BLaER1 (cell line): ENCODE data around the gene ESRRA.

ENCODE experiments used
- H3K27ac ChIP-seq: shearing (Covaris generic); formaldehyde crosslinking; 2 replicates; pipeline ENCODE4 v1.8.1; 2022
- H3K27me3 ChIP-seq: shearing (Covaris generic); formaldehyde crosslinking; 2 replicates; pipeline ENCODE4 v1.8.1; 2022
- H3K36me3 ChIP-seq: shearing (Covaris generic); formaldehyde crosslinking; 2 replicates; pipeline ENCODE4 v1.8.1; 2022
- H3K4me1 ChIP-seq: shearing (Covaris generic); formaldehyde crosslinking; 2 replicates; pipeline ENCODE4 v1.8.1; 2022
- H3K4me2 ChIP-seq: shearing (Covaris generic); formaldehyde crosslinking; 2 replicates; pipeline ENCODE4 v1.8.1; 2022
- H3K4me3 ChIP-seq: shearing (Covaris generic); formaldehyde crosslinking; 2 replicates; pipeline ENCODE4 v1.8.1; 2022
- H3K9ac ChIP-seq: shearing (Covaris generic); formaldehyde crosslinking; 2 replicates; pipeline ENCODE4 v1.8.1; 2022
- H3K9me3 ChIP-seq: shearing (Covaris generic); formaldehyde crosslinking; 2 replicates; pipeline ENCODE4 v1.8.1; 2022
- H4K20me1 ChIP-seq: shearing (Covaris generic); formaldehyde crosslinking; 2 replicates; pipeline ENCODE4 v1.8.1; 2022
- Cebpa-rat ChIP-seq: shearing (Covaris generic); IDR thresholded peaks from 2 replicates; pipeline ENCODE4 v1.8.1; 2022

Gene ESRRA

DNA sequence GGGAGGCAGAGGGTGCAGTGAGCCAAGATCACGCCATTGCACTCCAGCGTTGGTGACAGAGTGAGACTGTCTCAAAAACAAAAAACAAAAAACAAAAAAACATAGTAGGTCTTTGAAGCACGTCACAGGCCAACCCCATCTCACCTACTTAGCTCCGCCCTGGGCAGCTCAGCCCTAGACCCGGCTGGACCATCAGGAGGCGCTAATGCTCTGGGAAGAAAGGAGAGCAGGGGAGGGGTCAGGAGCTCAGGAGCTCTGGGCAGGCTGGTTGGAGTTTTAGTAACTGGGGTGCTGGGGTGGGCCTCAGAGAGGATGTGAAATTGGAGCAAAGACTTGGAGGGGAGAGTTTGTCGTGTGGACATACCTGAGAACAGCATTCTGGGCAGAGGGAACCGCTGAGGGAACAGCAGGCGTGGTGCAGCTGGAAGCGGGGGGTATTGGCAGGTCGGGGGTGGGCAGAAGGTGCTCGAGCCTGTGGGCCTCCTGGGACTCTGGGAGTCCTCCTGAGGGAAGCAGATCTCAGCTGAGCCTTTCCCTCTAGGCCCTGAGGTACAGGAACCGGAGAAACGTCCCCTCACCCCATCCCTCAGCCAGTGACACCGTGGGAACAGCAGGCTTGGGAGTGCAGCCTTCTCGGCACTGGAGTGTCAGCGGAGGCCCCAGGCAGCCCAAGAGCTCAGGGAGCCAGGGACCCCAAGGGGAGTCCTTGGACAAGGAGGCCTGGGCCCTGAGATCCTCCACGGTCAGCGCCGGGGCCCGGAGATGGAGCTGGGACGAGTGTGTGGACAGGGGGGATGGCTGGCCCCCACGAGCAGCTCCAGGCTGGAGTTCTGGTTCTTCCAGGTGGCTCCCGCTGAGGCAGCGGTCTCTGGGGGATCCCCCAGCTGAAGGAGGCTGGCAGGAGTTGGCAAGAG, 51.4 kb downstream of the ESRRA start:
- H3K4me3 ChIP-seq = no peak overlapping the region
- H3K27ac ChIP-seq = peak overlapping the region; percentile 64
- peaks cover 10% of the 10 kb centered on the region for H3K36me3 ChIP-seq
- peak overlapping the region; percentile 99 for H3K4me2 ChIP-seq
- peak overlapping the region; percentile 80; the same call in 1 of the 2 replicates for H3K9ac ChIP-seq
- TF ChIP-seq Cebpa-rat = no peak
- H3K27me3 ChIP-seq = no peaks in the 10 kb centered on the region
- H4K20me1 ChIP-seq = peaks cover 28% of the 10 kb centered on the region; the same call in 1 of the 2 replicates
- H3K4me1 ChIP-seq = peaks cover 96% of the 10 kb centered on the region
- H3K9me3 ChIP-seq = no peaks in the 10 kb centered on the region

DNA sequence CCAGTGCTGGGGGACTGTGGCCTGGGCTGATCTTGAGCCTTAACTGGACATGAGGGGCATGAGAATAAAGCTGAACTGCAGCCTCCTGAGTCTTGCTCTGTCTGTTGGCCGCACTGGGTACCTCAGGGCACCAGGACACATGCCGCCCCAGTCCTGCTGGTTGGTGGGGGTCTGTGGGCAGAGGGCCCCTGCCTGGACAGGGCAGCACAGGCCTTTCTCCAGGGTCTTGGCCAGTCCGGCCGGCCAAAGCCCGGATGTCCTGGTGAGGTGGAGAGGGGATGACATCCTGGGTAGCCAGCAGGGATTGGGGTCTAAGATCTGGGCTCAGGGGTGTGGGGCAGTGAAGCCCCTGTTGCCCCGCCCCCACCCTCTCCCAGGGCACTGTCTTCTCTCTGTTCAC, 52.1 kb downstream of the ESRRA start:
- Histone ChIP-seq H3K27ac (peak overlapping the region; percentile 64), H3K4me3 (no peak overlapping the region), H4K20me1 (peaks cover 24% of the 10 kb centered on the region; the same call in 1 of the 2 replicates), H3K4me1 (peaks cover 92% of the 10 kb centered on the region), H3K27me3 (no peaks in the 10 kb centered on the region), H3K9me3 (no peaks in the 10 kb centered on the region), H3K36me3 (peaks cover 17% of the 10 kb centered on the region), H3K4me2 (peak overlapping the region; percentile 99), H3K9ac (peak overlapping the region; percentile 80)
- no peak for TF ChIP-seq Cebpa-rat

DNA sequence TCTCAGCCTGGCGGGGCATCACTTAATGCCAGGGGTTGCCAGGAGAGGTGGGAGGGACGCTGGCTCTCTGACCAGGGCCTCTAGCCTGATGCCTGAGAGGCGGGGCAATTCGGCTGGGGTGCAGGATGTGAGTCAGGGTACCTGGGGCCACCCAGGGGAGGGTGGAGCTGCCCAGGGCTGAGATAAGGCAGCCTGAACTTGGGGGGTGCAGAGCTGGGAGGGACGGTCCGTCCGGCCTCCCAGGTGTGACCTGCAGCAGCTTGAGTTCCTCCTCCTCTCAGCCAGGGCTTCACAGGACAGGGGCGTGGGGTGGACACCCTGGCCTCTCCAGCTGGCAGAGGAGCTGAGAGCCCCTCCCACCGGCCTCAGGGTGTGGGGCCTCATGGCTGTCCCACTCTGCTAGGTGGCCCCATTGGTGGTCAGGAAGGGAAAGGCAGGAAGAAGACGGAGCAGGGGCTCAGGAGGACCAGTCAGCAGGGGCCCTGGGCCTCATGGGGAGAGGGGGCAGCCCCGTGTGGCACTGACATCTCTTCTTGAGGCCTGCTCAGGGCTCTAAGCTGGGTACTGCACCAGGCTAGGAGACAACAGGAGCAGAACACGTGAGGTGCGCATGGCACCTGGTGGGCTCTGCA, 52.7 kb downstream of the ESRRA start:
- H3K9ac ChIP-seq = peak overlapping the region; percentile 80
- no peak for TF ChIP-seq Cebpa-rat
- H3K9me3 ChIP-seq = no peaks in the 10 kb centered on the region
- no peaks in the 10 kb centered on the region for H3K27me3 ChIP-seq
- peaks cover 19% of the 10 kb centered on the region; the same call in 1 of the 2 replicates for H4K20me1 ChIP-seq
- peak overlapping the region; percentile 83 for H3K27ac ChIP-seq
- H3K4me2 ChIP-seq = peak overlapping the region; percentile 99
- peak overlapping the region; percentile 76 for H3K4me3 ChIP-seq
- H3K4me1 ChIP-seq = peaks cover 86% of the 10 kb centered on the region
- peaks cover 23% of the 10 kb centered on the region for H3K36me3 ChIP-seq

DNA sequence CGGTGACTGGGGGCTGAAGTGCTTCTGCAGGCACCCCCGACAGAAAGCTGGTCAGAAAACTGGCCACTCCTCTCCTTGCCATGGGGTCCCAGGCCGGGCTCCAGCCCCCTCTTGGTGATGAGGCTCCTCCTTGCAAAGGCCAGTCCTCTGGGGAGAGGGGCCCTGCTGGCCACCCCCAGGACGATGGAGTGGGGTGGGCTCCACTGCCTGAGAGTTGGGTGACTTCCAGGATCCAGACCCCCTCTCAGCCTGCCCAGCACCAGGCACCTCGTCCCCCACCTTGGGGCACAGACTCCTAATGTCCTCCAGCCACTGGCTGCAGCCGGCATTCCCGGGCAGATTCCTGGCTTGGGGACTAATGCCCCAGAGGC, 53.2 kb downstream of the ESRRA start:
- peaks cover 28% of the 10 kb centered on the region for H3K36me3 ChIP-seq
- H3K9ac ChIP-seq = peak overlapping the region; percentile 80
- peaks cover 19% of the 10 kb centered on the region; the same call in 1 of the 2 replicates for H4K20me1 ChIP-seq
- H3K27me3 ChIP-seq = no peaks in the 10 kb centered on the region
- H3K9me3 ChIP-seq = no peaks in the 10 kb centered on the region
- peak overlapping the region; percentile 99 for H3K4me2 ChIP-seq
- H3K4me3 ChIP-seq = peak overlapping the region; percentile 76
- peaks cover 81% of the 10 kb centered on the region for H3K4me1 ChIP-seq
- no peak for TF ChIP-seq Cebpa-rat
- H3K27ac ChIP-seq = peak overlapping the region; percentile 83

DNA sequence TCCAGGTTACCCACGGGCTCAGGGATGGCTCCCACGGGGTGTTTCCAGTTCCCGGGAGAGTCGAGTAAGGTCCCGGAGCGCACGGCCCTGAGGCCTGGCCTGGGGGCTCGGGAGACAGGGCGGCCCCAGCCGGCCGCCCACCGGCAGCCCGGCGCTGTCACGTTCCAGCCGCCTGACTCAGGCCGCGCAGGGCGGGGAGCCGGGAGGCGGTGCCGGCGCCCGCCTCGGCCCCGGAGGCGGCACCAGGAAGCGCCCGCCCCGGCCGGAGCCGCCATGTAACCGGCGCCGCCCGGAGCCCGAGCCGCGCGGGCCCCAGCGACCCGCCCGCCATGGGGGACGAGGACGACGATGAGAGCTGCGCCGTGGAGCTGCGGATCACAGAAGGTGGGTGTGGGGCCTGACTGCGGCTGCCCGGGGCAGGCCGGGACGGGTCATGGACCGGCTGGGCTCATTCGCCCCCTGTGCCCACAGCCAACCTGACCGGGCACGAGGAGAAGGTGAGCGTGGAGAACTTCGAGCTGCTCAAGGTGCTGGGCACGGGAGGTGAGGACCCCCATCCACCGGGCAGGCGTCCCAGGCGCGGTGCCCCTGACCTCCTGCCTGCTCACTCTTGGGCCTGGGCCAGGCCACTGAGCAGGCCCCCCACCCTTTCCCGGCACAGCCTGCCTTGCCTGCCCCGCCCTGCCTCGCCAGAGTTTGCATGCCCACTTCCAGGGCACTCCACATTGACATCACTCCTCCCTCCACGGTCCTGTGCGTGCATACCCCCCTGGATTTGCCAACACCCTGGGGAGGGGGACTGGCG, 53.8 kb downstream of the ESRRA start, which contains the start of gene RPS6KA4:
TSS of gene RPS6KA4 (plus strand) at position 256 of the 805 bp plus-strand sequence. CDS start at position 330, 74 bp downstream.
- Histone ChIP-seq H3K36me3 (peaks cover 34% of the 10 kb centered on the region), H3K27me3 (no peaks in the 10 kb centered on the region), H3K4me2 (peak within 1 kb of the TSS; percentile 99), H4K20me1 (peaks cover 19% of the 10 kb centered on the region; the same call in 1 of the 2 replicates), H3K27ac (peak within 1 kb of the TSS; percentile 83), H3K4me3 (peak within 1 kb of the TSS; percentile 76), H3K9ac (peak within 1 kb of the TSS; percentile 80), H3K9me3 (no peaks in the 10 kb centered on the region), H3K4me1 (peaks cover 77% of the 10 kb centered on the region)
- TF ChIP-seq Cebpa-rat = no peak

DNA sequence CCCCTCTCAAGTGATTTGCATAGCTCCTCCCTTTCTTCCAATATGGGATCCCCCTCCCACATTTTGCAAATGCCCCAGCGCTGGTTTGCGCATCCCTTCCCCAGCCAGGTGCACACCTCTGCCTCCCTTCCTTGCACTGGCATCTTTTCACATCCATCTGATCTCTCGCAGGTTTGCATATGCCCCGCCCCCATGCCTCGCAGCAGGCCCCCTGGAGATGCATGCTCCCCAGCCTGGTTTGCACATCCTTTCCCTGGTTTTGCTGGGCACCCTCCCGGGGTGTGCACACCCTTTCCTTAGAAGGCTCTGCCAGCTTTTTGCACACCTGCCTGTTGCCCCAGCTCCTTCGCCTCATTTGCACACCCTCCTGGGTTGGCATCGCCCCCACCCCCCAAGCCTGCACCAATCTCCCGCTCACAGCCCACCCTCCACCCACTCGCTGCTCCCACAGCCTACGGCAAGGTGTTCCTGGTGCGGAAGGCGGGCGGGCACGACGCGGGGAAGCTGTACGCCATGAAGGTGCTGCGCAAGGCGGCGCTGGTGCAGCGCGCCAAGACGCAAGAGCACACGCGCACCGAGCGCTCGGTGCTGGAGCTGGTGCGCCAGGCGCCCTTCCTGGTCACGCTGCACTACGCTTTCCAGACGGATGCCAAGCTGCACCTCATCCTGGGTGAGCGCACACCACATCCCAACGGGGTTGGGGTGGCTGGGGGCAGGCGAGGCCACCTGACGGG, 54.6 kb downstream of the ESRRA start:
- Histone ChIP-seq H3K27me3 (no peaks in the 10 kb centered on the region), H3K9ac (peak overlapping the region; percentile 80), H3K4me2 (peak overlapping the region; percentile 99), H3K4me3 (peak overlapping the region; percentile 76), H3K27ac (peak overlapping the region; percentile 83), H4K20me1 (peaks cover 19% of the 10 kb centered on the region; the same call in 1 of the 2 replicates), H3K36me3 (peaks cover 41% of the 10 kb centered on the region), H3K9me3 (no peaks in the 10 kb centered on the region), H3K4me1 (peaks cover 78% of the 10 kb centered on the region)
- TF ChIP-seq Cebpa-rat = no peak

DNA sequence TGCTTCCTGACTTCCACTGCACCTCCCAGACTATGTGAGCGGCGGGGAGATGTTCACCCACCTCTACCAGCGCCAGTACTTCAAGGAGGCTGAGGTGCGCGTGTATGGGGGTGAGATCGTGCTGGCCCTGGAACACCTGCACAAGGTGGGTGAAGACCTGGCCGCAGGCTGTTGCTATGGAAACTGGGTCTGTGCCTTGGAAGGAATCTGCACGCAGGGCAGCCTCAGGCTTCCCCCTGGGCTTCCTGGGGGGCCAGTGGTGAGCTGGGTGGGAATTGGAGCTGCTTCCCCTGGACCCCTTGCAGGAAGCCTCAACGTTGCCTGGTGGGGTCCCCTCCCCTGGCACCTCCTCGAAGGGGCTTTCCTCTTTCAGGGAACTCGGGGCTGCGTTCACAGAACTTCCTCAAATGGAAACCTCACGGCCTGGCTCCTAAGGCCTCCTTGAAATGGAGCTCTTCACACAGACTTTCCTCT, 55.2 kb downstream of the ESRRA start:
- peak overlapping the region; percentile 76 for H3K4me3 ChIP-seq
- H3K9me3 ChIP-seq = no peaks in the 10 kb centered on the region
- H4K20me1 ChIP-seq = peaks cover 19% of the 10 kb centered on the region; the same call in 1 of the 2 replicates
- peaks cover 47% of the 10 kb centered on the region for H3K36me3 ChIP-seq
- H3K27me3 ChIP-seq = no peaks in the 10 kb centered on the region
- no peak for TF ChIP-seq Cebpa-rat
- H3K4me2 ChIP-seq = peak overlapping the region; percentile 99
- peak overlapping the region; percentile 18 for H3K9ac ChIP-seq
- H3K4me1 ChIP-seq = peaks cover 77% of the 10 kb centered on the region
- peak overlapping the region; percentile 5; the same call in 1 of the 2 replicates for H3K27ac ChIP-seq

DNA sequence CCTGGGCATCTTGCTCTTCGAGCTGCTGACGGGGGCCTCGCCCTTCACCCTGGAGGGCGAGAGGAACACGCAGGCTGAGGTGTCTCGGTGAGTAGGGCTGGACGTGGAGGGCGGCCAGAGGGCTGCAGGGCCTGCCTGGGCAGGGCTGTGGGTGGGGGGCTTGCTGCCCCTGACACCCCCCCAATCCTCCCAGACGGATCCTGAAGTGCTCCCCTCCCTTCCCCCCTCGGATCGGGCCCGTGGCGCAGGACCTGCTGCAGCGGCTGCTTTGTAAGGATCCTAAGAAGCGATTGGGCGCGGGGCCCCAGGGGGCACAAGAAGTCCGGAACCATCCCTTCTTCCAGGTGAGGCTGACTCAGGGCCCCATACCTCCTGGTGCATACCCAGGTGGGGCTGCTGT, 56.3 kb downstream of the ESRRA start:
- H3K36me3 ChIP-seq = peaks cover 59% of the 10 kb centered on the region

More for the DNA sequence above, 56.3 kb downstream of the ESRRA start:
- Histone ChIP-seq H3K9ac (no peak overlapping the region), H3K27me3 (no peaks in the 10 kb centered on the region), H3K4me2 (peak overlapping the region; percentile 99; the same call in 1 of the 2 replicates), H3K9me3 (no peaks in the 10 kb centered on the region), H3K4me3 (no peak overlapping the region), H3K4me1 (peaks cover 65% of the 10 kb centered on the region), H3K27ac (no peak overlapping the region), H4K20me1 (peaks cover 19% of the 10 kb centered on the region; the same call in 1 of the 2 replicates)
- TF ChIP-seq Cebpa-rat = no peak
